ENCODE results near the gene TXNRD2. TPM values are rescaled to one million over a fixed set of nuclear protein-coding genes. Genes with fewer than 3 reads are reported as not detected.

The TXNRD2 gene
- total RNA-seq, 1 donor from 2014 or later = 6.4 TPM

GRCh38 chr22:19882446-19883381 is 58.9 kb downstream of the TXNRD2 start:
- Mint-ChIP-seq H3K36me3 (ENCODE audit: unreplicated experiment) (no peaks in the 10 kb centered on the region), H3K9me3 (ENCODE audit: unreplicated experiment) (peaks cover 4% of the 10 kb centered on the region), H3K4me3 (ENCODE audit: unreplicated experiment) (no peak overlapping the region), H3K27ac (ENCODE audit: unreplicated experiment) (no peak overlapping the region), H3K4me1 (ENCODE audit: low read depth, unreplicated experiment) (peaks cover 11% of the 10 kb centered on the region), H3K27me3 (ENCODE audit: unreplicated experiment) (peaks cover 7% of the 10 kb centered on the region)
- no peak for TF ChIP-seq CTCF (IDR thresholded peaks at IDR 0.05; ENCODE audit: partially characterized antibody, unreplicated experiment)
- DNase-seq = peak; percentile 10

- no peaks in the 10 kb centered on the region for H3K36me3 Mint-ChIP-seq (ENCODE audit: unreplicated experiment)
- peaks cover 2% of the 10 kb centered on the region for H3K27me3 Mint-ChIP-seq (ENCODE audit: unreplicated experiment)
- no peak for TF ChIP-seq CTCF (IDR thresholded peaks at IDR 0.05; ENCODE audit: partially characterized antibody, unreplicated experiment)
- peak; percentile 40 for DNase-seq
- peak overlapping the region; percentile 28 for H3K4me3 Mint-ChIP-seq (ENCODE audit: unreplicated experiment)
- H3K9me3 Mint-ChIP-seq (ENCODE audit: unreplicated experiment) = peaks cover 2% of the 10 kb centered on the region
- H3K27ac Mint-ChIP-seq (ENCODE audit: unreplicated experiment) = no peak overlapping the region
- peaks cover 11% of the 10 kb centered on the region for H3K4me1 Mint-ChIP-seq (ENCODE audit: low read depth, unreplicated experiment)
Measured at GRCh38 chr22:19880786-19881569, 60.6 kb downstream of the TXNRD2 start.

GRCh38 chr22:19879992-19880785 is 61.4 kb downstream of the TXNRD2 start:
- Mint-ChIP-seq H3K27me3 (ENCODE audit: unreplicated experiment) (no peaks in the 10 kb centered on the region), H3K36me3 (ENCODE audit: unreplicated experiment) (no peaks in the 10 kb centered on the region), H3K9me3 (ENCODE audit: unreplicated experiment) (peaks cover 2% of the 10 kb centered on the region), H3K4me1 (ENCODE audit: low read depth, unreplicated experiment) (peaks cover 7% of the 10 kb centered on the region), H3K4me3 (ENCODE audit: unreplicated experiment) (no peak overlapping the region), H3K27ac (ENCODE audit: unreplicated experiment) (no peak overlapping the region)
- DNase-seq = peak; percentile 10
- TF ChIP-seq CTCF (IDR thresholded peaks at IDR 0.05; ENCODE audit: partially characterized antibody, unreplicated experiment) = no peak

GRCh38 chr22:19879643-19879991 is 62.0 kb downstream of the TXNRD2 start:
- Mint-ChIP-seq H3K36me3 (ENCODE audit: unreplicated experiment) (no peaks in the 10 kb centered on the region), H3K4me1 (ENCODE audit: low read depth, unreplicated experiment) (peaks cover 7% of the 10 kb centered on the region), H3K27ac (ENCODE audit: unreplicated experiment) (no peak overlapping the region), H3K4me3 (ENCODE audit: unreplicated experiment) (no peak overlapping the region), H3K27me3 (ENCODE audit: unreplicated experiment) (no peaks in the 10 kb centered on the region), H3K9me3 (ENCODE audit: unreplicated experiment) (peaks cover 2% of the 10 kb centered on the region)
- no peak for TF ChIP-seq CTCF (IDR thresholded peaks at IDR 0.05; ENCODE audit: partially characterized antibody, unreplicated experiment)
- DNase-seq = peak; percentile 9

Measured in glutamatergic neuron (in vitro differentiated cells).